Hypothalamus (tissue), 51 donors: ENCODE data around the gene BCAT1.
"Not testable (repeated sequence)": the region's sequence is repeated elsewhere in the genome, so short reads cannot be mapped to it uniquely, and the experiment has no call there.

ENCODE experiments used
- DNase-seq, 51 donors: peaks; one replicate each; lab custom pipeline; 2025; lab: John Stamatoyannopoulos, UW

Gene BCAT1

GRCh38 chr12:24866139-24866538 lies 82.8 kb downstream of the BCAT1 start:
- DNase-seq = not testable (repeated sequence)

DNA sequence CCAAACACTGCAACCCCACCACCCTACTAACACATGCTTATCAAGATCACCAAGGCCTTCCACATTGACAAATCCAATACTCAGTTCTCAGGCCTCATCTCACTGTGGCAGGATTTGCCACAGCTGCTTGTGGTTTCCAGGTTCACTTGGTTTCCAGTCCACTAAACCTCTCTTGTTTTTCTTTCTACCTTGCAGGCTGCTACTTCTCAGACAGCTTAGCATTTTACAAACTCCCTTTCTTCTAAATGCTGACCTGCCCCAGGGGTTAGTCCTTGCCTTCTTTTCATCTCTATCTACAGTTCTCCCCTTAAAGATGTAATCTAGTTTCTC lies 84.1 kb downstream of the BCAT1 start:
- DNase-seq = no peak

- no peak for DNase-seq
These were observed 86.9 kb downstream of the BCAT1 start for GRCh38 chr12:24861766-24862540.

DNA sequence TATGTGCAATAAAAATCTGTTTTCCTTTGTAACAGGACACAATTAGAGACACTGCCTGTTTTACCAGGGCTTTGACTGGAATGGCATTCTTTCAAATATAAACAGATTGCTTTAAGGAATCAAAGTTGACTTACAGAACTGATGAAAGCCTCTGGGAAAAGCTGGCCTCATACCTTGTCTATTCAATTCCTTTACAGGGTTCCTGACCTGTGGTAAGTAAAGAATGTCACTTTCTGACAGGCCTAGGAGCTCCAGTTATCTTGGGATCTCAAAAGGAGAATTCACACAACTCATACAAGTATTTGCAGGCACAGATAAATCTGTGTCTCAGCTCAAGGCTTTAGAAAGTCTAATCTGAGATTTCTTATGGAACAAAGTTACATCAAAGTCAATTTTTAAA lies 88.4 kb downstream of the BCAT1 start:
- DNase-seq = no peak

- no peak for DNase-seq
These were observed 92.4 kb downstream of the BCAT1 start for GRCh38 chr12:24856541-24856940.

DNA sequence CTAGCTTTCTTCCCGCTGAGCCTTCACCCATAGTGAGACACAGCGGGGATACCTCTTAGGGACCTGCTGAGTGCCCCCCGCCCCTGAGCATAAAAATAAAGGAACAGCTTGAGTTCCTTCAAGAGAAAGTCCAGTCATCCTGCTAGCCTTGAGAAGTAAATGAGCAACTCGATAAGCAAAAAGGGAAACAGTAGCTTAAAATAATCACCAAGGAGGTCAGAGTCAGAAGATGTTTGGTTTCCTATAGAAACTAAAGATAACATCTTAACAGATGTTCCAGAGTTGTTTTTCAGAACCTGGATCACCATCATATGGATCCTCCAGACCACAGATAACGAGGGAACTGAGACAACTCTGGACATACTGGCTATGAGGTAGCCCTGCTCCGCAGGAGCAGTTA lies 94.0 kb downstream of the BCAT1 start:
- DNase-seq = no peak

DNA sequence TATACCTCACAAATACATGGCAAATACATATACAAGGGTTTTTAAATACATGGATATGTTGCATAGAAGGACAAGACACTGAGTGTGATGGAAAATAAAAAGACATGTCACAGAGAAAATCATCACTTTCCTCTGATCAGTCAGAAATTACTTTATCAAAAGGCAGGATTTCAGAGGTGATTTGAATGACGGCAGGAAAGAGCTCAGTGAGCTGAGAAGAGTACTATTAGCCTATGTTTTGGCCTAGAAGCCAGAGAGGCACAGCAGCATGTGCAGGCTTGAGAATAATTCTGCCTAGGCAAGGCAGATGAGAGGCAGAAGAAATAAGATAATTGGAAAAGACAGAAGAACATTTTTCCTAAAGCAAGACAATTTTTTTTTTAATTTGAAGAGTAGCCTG lies 94.9 kb downstream of the BCAT1 start:
- no peak for DNase-seq

DNA sequence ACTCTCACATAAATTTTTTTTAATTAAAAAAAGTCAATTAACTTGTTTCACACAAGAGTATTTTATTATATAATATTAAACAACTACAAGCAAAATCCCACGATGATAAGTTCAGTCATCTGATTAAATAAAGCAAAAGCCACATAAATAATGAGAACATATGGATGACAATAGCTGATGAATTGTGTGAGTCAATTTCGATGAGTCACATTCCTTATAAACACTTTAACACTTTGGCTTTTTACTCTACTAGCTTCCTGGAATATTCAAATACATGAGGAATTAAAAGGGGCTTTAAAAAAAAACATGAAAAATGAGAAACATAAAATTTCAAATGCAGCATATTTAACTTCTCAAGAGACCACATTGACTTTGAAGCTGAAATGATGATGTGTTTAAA lies 95.3 kb downstream of the BCAT1 start:
- DNase-seq = no peak

DNA sequence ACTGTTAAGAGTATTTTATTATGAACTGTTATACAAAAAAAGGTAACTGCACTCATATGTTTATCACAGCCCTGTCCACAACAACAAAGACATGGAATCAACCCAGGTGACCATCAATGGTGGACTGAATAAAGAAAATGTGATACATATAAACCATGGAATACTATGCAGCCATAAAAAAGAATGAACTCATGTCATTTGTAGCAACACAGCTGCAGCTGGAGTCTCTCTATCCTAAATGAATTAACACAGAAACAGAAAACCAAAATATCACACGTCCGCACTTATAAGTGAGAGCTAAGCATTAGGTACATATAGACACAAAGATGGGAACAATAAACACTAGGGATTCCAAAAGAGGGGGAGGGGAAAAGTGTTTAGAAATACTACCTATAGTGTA lies 95.8 kb downstream of the BCAT1 start:
- no peak for DNase-seq

DNA sequence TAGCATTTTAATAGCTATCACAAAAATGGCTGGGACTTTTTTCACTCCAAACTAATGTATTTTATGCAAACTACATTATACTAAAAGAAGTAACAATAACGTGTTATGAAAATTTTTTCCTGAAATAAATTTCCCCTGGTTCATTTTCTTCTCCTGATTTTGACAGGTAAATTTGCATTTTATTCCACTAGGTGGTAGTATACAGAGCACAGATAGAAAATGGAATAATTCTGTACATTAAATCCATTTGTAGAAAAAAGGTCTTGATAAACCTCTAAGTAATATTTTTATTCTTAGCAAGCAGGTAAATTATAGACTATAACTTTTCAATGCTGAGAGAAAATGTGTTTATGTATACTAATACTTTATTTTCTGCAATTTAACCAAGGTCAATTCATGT lies 96.5 kb downstream of the BCAT1 start:
- DNase-seq = no peak

DNA sequence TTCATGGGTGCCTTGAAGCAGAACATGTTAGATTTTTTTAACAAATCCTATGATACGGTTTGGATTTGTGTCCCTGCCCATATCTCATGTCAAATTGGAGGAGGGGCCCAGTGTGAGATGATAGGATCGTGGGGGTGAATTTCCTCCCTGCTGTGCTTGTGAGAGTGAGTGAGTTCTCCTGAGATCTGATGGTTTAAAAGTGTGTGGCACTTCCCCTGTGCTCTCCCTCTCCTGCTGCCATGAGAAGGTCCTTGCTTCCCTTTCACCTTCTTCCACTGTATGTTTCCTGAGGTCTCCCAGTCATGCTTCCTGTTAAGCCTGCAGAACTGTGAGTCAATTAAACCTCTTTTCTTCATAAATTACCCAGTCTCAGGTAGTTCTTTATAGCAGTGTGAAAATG lies 97.0 kb downstream of the BCAT1 start:
- DNase-seq = not testable (repeated sequence)

GRCh38 chr12:24851341-24851740 lies 97.6 kb downstream of the BCAT1 start:
- DNase-seq = no peak

GRCh38 chr12:24850496-24850895 lies 98.4 kb downstream of the BCAT1 start:
- no peak for DNase-seq

DNA sequence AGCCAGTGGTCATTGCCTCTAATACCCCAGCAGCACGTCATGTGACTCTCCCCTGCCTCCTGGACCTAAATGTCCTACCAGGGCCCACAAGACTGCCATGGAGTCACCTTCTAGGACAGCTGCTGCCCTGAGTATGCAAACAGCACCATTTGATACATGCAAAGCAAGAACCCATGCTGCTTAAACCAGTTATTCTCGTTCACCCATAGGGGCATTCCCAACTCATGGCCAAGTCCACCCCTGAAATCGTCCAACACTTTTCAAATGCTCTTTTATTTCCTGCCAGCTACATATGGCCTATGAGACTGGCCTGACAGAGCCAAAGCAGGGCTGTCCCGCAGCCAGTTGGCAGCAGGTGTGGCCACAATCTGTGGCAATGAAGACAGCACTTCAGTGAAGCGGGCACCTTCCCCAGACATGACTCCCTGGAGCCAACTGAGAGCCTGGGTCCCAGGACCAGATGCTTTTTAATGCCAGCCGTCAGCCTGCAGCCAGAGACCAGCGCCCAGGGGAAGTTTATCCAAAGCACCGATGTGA lies 99.9 kb downstream of the BCAT1 start:
- no peak for DNase-seq

GRCh38 chr12:24846689-24847088 lies 102.2 kb downstream of the BCAT1 start:
- DNase-seq = no peak

DNA sequence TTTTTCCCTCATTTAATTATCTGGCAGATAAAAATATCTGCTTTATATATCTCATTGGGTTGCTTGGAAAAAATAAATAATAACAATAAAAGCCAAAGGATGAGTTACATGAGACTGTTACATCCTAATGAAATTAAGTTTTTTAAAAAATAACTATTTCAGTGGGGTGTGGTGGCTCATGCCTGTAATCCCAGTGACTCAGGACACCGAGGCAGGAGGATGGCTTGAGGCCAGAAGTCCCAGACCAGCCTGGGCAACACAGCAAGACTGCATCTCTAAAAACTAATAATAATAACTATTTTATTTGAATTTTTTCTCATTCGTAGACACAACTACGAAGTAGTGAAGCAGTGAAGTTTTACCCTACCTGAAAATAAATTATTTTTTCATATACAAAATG lies 103.3 kb downstream of the BCAT1 start:
- DNase-seq = no peak

DNA sequence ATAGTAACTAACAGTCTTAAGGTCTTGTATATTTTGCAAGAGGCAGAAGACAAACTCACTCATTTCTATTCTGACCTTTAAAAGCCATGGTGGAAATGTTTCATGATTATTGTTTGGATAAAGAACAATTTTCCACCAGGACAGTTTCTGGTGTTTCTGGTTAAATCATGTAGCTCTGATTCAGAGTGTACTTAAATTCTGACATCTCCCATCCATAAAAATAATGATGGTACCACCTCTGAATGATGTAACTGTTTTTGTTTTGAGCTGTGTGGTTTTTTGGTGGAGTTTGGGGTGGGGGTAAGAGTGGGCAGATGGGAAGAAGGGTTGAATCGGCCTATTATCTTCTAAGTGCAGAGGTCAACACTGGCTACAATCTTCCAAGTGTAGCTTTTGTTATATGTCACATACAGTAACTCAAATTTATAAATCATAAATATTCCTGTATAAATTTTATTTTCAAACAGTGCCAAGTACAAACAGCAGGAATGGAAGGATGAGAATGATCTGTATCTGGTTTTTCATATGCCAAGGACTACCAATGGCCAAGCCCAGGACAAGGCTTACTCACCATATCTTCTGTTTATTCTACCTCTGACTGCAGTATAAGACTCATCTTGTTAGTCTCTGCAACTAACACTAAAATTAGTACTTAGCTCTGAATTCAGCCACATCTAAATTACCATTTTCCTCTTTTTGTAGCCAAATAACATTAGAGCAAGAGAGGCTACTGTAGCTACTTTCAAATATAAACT lies 108.7 kb downstream of the BCAT1 start:
- DNase-seq = no peak

GRCh38 chr12:24839268-24839791 lies 109.6 kb downstream of the BCAT1 start:
- no peak for DNase-seq

GRCh38 chr12:24838531-24838950 lies 110.4 kb downstream of the BCAT1 start:
- peak in 2 of 51 donors; percentile 7 to 15 for DNase-seq

DNA sequence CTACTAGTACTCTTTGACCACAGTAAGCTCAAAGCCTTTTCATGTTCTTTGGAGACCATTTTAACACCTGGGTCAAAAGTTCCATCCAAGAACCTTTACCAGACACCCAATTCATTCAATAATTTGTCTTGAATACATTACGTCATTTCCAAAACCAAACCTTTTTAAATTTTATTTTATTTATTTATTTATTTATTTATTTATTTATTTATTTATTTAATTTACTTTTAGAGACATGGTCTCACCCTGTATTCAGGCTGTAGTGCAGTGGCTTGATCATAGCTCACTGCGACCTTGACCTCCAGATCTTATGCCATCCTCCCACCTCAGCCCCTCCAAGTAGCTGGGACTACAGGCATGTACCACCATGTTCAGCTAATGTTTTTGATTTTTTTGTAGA lies 113.5 kb downstream of the BCAT1 start:
- DNase-seq = no peak

DNA sequence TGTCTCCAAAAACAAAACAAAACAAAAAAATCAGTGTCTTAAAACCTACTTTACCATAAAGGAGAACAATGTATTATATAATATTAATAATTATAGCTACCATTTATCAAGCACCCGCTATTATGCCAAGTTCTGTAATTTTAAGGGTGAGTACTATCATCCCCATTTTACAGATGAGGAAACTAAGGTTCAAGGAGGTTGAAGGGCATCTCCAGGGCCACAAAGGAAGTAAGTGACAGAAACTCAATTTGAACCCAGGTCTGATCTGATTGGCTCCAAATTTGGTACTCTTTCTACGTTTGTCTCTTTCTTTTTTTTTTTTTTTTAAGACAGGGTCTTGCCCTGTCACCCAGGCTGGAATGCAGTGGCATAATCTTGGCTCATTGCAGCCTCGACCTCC lies 115.4 kb downstream of the BCAT1 start:
- DNase-seq = no peak
